ENCODE data around the gene KLF15. TPM values are rescaled to one million over a fixed set of nuclear protein-coding genes. Genes with fewer than 3 reads are reported as not detected.

The KLF15 gene
- total RNA-seq, 2 experiments from 2014 or later = not detected

- Mint-ChIP-seq H3K4me1 (peaks cover 9% of the 10 kb centered on the region), H3K9me3 (no peaks in the 10 kb centered on the region), H3K4me3 (no peak overlapping the region), H3K27ac (no peak overlapping the region), H3K27me3 (peaks cover 38% of the 10 kb centered on the region), H3K36me3 (ENCODE audit: low read depth) (no peaks in the 10 kb centered on the region)
- ChIA-PET CTCF (no interaction called here), POLR2A (no interaction called here)
- no peak for DNase-seq
Observed at GRCh38 chr3:126361211-126361610, 4.0 kb upstream of the KLF15 start.

GRCh38 chr3:126360714-126361060 lies 3.5 kb upstream of the KLF15 start:
- POLR2A ChIA-PET = no interaction called here
- DNase-seq = no peak
- CTCF ChIA-PET = no interaction called here
- Mint-ChIP-seq H3K4me1 (peaks cover 10% of the 10 kb centered on the region), H3K27ac (no peak overlapping the region), H3K4me3 (no peak overlapping the region), H3K36me3 (ENCODE audit: low read depth) (no peaks in the 10 kb centered on the region), H3K27me3 (peaks cover 41% of the 10 kb centered on the region), H3K9me3 (no peaks in the 10 kb centered on the region)

DNA sequence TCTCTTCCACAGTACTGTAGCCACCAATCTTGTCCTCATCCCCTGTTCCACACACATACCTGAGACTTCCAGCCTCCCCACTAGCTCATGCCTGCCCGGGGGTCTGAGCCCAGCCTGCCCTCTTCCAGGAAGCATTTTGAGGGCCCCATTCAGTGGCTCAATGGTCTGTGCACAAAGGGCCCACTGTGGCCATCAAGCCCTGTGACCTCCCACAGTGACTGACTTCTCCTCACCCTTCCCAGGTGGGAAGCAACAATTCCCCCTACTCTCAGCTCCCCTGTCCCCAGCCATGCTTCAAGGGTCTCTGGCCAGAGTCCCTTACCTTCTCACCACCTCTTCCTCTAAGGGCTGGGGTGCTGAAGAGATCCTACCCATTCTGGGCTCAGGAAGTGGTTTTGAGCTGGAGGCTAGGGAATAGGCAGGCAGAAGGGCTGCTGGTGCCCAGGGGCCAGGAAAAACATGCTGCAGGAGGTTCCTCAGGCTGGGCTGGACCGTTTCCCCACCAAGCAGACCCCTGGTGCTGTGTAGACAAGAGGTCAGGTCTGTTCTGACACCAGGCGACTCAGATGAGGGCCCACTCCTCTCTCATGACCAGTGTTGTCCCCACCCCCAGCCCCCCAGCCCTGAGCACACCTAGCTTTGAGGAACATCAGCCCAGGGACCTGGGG lies 3.0 kb upstream of the KLF15 start:
- Mint-ChIP-seq H3K4me3 (no peak overlapping the region), H3K4me1 (peaks cover 12% of the 10 kb centered on the region), H3K36me3 (ENCODE audit: low read depth) (no peaks in the 10 kb centered on the region), H3K27ac (no peak overlapping the region), H3K27me3 (peaks cover 46% of the 10 kb centered on the region), H3K9me3 (no peaks in the 10 kb centered on the region)
- ChIA-PET POLR2A (no interaction called here), CTCF (no interaction called here)
- DNase-seq = no peak

DNA sequence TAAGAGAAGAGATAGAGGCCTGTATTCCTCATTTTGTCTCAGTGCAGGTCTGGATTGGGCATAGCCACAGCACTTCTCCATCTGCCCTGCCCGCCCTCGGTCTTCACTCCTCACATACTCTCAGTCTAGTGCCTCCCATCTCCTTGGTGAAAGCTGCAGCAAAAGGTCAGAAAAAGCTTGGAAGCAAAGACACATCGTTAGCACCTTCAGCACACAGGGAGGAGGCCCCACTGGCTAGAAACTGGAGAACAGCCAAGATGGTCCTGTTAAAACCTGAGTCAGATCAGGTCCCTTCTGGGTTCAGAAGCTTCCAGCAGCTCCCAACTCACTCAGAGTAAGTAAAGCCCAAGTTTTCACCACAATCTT lies 1.6 kb upstream of the KLF15 start:
- Mint-ChIP-seq H3K9me3 (no peaks in the 10 kb centered on the region), H3K4me3 (no peak overlapping the region), H3K27me3 (peaks cover 47% of the 10 kb centered on the region), H3K36me3 (ENCODE audit: low read depth) (no peaks in the 10 kb centered on the region), H3K27ac (no peak overlapping the region), H3K4me1 (peaks cover 12% of the 10 kb centered on the region)
- no peak for DNase-seq
- ChIA-PET POLR2A (no interaction called here), CTCF (no interaction called here)

DNA sequence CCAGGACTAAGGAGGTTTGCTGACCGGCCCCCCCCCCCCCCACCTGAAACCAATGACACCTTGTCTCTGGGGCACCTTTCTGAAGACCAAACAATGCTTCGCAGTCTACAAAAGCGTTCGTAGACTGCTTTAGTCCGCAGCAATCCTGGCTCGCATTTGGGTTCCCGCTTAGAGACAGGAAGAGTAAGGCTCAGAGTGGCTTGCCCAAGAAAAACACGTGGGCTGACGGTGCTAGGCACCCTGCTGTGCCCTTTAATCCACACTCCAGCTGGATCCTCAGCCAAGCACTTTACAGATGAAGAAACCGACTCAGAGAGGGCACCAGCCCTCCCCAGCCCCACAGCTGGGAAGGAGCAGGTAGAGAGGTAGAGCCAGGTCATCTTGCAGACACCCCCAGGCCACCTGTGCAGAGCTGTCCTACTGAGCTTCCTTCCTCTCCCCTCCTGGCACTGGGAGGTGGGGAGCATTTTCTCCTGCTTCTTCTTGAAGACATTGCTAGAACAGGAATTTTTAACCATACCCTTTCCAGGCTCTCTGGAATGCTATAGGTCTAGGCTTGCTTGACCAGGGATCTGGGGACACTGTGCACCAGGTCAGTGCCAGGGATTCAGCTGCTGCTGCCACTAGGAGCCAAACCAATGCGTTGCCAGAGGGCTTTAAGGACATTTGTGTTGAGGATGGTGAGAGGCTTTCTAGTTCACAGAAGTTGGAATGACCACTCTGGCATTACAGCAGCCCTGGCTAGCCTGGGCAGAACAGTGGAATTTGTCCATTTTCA lies 1.0 kb upstream of the KLF15 start:
- no peaks in the 10 kb centered on the region for H3K36me3 Mint-ChIP-seq (ENCODE audit: low read depth)
- H3K27me3 Mint-ChIP-seq = peaks cover 47% of the 10 kb centered on the region
- H3K4me1 Mint-ChIP-seq = peaks cover 12% of the 10 kb centered on the region
- H3K27ac Mint-ChIP-seq = no peak overlapping the region
- CTCF ChIA-PET = interaction anchor here (0.8 kb wide), 1 partner anchor 215 kb away, joined by 5 read pairs; no protein-coding TSS in a partner anchor
- DNase-seq = no peak
- H3K4me3 Mint-ChIP-seq = peak overlapping the region; percentile 68
- POLR2A ChIA-PET = no interaction called here
- no peaks in the 10 kb centered on the region for H3K9me3 Mint-ChIP-seq

DNA sequence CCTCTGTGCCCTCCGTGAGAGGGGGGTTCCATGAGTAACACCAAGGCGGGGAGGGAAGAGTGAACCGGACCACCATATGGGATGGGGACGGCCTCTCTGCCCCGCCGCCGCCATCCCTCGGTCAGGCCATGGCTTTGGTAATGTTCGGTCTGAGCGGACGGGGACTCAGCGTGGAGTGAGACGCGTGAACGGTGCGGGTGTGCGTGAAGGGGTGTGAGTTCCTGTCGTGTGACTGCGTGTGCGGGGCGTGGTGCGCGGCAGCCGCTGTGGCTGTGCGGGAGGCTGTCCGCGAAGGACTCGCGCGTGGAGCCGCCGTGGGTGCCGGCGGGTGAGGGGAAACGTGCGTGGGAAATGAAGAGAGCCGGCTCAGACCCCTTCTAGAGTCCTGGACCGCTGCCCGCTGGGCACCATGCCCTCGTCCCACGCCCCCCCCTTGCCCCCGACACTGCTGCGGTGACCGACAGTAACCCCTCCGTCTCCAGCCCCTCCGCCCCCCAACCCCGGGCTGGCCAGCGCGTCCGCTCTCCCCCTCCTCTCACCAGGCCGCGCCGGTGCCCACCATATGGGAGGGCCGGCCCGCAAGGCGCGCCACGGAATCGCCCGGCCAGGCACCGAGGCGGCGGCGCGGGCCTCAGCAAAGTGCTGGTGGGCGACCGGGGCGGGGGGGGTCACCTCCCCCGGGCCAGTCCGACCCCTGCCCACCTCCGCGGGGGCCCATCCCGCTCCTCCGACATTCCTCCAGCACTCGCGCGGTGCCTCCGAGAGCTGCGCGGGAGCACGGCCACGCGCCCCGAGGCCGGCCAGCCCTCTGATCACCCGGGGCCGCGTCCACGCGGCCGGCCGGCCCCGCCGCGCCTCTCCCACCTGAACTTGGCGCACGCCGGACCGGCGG lies 589 bp downstream of the KLF15 start:
- DNase-seq = no peak
- CTCF ChIA-PET = no interaction called here
- Mint-ChIP-seq H3K4me3 (peak overlapping the region; percentile 55), H3K27me3 (peaks cover 39% of the 10 kb centered on the region), H3K9me3 (no peaks in the 10 kb centered on the region), H3K4me1 (peaks cover 12% of the 10 kb centered on the region), H3K27ac (no peak overlapping the region), H3K36me3 (ENCODE audit: low read depth) (no peaks in the 10 kb centered on the region)
- POLR2A ChIA-PET = no interaction called here

DNA sequence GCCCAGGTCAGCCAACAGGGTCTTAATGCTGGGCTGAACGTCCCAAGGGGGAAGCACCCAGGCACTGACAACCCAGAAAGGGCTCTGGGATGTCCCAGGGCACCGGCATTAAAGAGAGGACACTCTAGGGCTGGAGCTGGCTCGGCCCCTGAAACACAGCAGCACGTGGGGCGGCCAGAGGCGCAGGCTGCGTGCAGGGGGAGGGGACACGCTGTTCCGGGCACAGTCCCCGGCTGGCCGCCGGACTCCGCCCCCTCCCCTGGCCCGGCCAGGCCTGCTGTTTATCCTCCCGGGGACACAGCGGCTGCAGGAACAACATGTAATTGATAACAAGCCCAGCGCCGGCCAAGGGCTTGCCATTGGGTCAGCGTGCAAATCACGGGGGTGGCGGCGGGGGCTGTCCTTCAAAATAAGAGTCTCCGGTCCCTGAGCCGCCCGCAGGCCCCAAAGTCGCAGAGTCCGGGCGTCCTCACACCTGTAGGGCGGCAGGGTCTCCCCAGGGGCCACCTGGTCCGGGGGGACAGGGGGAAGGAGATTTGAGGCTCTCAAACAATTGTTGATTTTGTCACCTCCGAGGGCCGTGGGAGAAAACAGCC lies 1.3 kb downstream of the KLF15 start:
- ChIA-PET CTCF (no interaction called here), POLR2A (no interaction called here)
- Mint-ChIP-seq H3K4me3 (peak overlapping the region; percentile 55), H3K9me3 (no peaks in the 10 kb centered on the region), H3K27me3 (peaks cover 39% of the 10 kb centered on the region), H3K36me3 (ENCODE audit: low read depth) (no peaks in the 10 kb centered on the region), H3K4me1 (peaks cover 12% of the 10 kb centered on the region), H3K27ac (no peak overlapping the region)
- DNase-seq = no peak

- ChIA-PET POLR2A (no interaction called here), CTCF (no interaction called here)
- H3K9me3 Mint-ChIP-seq = no peaks in the 10 kb centered on the region
- no peak overlapping the region for H3K27ac Mint-ChIP-seq
- no peak for DNase-seq
- H3K4me1 Mint-ChIP-seq = peaks cover 12% of the 10 kb centered on the region
- no peaks in the 10 kb centered on the region for H3K36me3 Mint-ChIP-seq (ENCODE audit: low read depth)
- H3K27me3 Mint-ChIP-seq = peaks cover 39% of the 10 kb centered on the region
- H3K4me3 Mint-ChIP-seq = no peak overlapping the region
Observed at GRCh38 chr3:126355251-126355650, 2.0 kb downstream of the KLF15 start.

DNA sequence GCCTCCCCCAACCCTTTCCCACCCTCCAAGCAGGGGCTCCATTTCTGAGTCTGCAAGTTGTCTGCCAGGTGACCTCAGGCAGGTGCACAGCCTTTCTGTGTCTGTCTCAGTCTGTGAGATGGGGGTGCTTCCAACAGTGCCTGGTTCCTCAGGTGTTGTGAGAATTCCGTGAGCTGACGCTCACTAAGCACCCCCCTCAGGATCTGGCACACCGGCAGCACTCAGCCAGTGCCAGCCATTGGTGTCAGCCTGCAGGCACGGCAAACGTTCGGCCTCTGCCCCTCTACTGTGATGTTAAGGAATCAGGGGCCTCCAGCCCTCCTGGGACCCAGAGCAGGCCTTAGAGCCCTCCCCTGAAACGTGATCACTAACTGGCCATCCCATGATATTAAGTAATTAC lies 2.4 kb downstream of the KLF15 start:
- ChIA-PET CTCF (no interaction called here), POLR2A (no interaction called here)
- H3K27ac Mint-ChIP-seq = no peak overlapping the region
- H3K4me3 Mint-ChIP-seq = no peak overlapping the region
- no peak for DNase-seq
- peaks cover 12% of the 10 kb centered on the region for H3K4me1 Mint-ChIP-seq
- H3K36me3 Mint-ChIP-seq (ENCODE audit: low read depth) = no peaks in the 10 kb centered on the region
- H3K27me3 Mint-ChIP-seq = peaks cover 34% of the 10 kb centered on the region
- no peaks in the 10 kb centered on the region for H3K9me3 Mint-ChIP-seq

DNA sequence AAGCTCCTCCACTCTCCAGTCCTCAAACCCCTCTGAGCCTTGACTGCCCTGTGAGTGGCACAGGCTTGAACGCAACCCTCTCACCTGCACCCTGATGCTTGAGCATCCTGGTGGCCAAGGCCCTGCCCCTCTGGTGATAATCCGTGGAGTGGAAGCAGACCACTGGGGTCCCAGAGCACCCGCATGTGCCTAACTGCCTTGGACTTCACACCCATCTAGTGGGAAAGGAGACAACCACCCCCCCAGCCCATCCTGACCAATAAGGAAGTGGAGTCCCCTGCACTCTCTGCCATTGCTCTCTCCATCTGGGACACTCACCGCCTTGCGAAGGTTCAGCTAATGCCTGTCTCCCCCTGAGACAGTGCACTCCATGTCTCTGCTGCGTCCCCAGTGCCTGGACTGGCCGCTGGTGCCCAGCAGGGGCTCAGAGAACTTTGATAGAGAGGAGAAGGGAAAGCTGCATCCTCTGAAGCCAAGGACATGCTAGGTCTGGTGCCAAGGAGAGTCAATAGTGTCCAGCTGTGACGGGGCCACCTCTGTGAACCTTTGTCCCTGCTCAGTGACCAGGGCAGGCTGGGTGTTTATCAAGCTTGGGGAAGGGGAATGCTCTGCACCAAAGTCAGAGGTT lies 3.4 kb downstream of the KLF15 start:
- Mint-ChIP-seq H3K36me3 (ENCODE audit: low read depth) (no peaks in the 10 kb centered on the region), H3K27me3 (peaks cover 26% of the 10 kb centered on the region), H3K9me3 (no peaks in the 10 kb centered on the region), H3K27ac (no peak overlapping the region), H3K4me3 (no peak overlapping the region), H3K4me1 (peaks cover 12% of the 10 kb centered on the region)
- CTCF ChIA-PET = no interaction called here
- no peak for DNase-seq
- POLR2A ChIA-PET = no interaction called here

DNA sequence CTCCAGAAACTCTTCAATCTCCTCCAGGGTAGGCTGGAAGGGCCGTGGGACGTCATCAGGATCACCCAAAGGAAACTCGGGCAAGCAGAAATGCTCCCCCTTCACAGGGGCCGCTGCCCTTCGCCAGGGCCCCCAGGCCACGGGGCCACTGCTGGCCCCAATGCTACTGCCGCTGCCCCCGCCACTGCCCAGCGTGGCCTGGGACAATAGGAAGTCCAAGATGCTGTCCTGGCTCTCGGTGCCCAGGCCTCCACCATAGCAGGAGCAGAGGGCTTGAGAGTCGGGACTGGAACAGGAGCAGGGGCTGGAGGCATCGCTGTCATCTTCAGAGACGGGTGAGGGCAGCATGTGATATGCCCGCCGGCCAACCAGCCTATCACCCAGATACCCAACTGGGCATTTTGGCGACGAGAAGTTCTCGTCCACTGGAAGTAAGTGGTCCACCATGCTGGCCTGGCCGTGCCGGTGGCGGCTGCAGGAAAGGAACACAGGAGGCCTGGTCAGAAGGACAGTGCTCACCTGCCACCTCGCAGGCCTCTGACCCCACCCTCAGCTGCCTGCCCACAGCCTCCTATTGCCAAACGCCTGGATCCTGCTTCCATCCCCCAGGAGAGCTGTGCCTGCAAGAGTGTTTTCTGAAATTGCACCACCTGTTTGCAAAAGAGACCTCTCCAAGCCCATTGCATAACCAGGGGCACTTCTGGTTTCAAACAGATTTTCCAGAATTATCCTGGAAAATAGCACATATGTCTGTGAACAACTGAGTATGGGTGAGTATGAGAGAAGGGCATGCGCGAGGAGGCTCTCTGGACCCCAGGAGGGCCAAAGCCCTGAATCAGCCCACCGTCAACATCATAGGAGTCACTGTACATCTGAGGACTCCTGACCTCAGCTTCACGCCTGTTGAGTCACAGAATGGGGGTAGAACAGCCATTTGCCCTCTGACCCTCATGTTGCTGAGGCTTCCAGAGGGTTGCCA lies 4.4 kb downstream of the KLF15 start:
- Mint-ChIP-seq H3K9me3 (no peaks in the 10 kb centered on the region), H3K36me3 (ENCODE audit: low read depth) (no peaks in the 10 kb centered on the region), H3K27ac (no peak overlapping the region), H3K4me3 (no peak overlapping the region), H3K4me1 (peaks cover 8% of the 10 kb centered on the region), H3K27me3 (peaks cover 16% of the 10 kb centered on the region)
- CTCF ChIA-PET = no interaction called here
- POLR2A ChIA-PET = no interaction called here
- DNase-seq = no peak

DNA sequence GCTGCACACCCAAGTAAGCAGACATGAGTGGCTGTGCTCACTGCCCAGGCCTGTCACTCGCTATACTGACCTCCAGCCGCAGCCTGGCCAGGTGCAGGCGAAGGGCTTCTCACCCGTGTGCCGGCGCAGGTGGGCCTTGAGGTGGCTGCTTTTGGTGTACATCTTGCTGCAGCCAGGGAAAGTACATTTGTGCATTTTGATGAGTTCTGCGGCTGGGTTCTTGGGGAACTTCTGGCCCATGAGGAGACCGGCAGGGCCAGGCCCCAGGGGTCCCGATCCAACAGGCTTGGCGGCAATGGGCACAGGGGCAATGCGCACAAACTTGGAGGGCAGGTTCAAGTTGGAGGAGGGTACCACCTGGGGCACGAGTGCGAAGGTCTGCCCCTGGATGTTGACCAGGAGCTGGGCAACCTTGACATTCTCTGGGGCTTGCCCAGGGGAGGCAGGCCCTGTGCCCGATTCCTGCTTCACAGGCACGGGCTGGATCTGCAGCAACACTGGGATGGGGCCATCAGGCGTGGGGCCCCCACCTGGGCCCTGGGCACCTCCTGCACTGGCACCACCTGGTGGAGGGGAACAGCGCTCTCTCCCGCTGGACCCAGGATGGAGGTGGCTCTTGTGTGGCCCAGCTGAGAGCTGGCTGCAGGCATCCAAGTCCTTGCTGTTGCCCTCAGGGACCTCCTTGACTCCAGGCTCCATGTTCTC lies 5.3 kb downstream of the KLF15 start:
- peaks cover 13% of the 10 kb centered on the region for H3K27me3 Mint-ChIP-seq
- CTCF ChIA-PET = no interaction called here
- POLR2A ChIA-PET = no interaction called here

More for the DNA sequence above, 5.3 kb downstream of the KLF15 start:
- Mint-ChIP-seq H3K36me3 (ENCODE audit: low read depth) (no peaks in the 10 kb centered on the region), H3K27ac (no peak overlapping the region), H3K4me3 (no peak overlapping the region), H3K4me1 (peaks cover 5% of the 10 kb centered on the region), H3K9me3 (no peaks in the 10 kb centered on the region)
- no peak for DNase-seq

Data from activated CD4-positive, alpha-beta memory T cell treated with anti-CD3 and anti-CD28 coated beads, Interleukin-2, amount 10 ng/mL, durations not matched to agents 7 days and 5 days (primary cell).